ENCODE results near the gene CEBPZ. TPM values are rescaled to one million over a fixed set of nuclear protein-coding genes. Genes with fewer than 3 reads are reported as not detected.

The CEBPZ gene
- total RNA-seq, 4 donors from 2014 or later = 21.0 to 104 (median 32.1) TPM

DNA sequence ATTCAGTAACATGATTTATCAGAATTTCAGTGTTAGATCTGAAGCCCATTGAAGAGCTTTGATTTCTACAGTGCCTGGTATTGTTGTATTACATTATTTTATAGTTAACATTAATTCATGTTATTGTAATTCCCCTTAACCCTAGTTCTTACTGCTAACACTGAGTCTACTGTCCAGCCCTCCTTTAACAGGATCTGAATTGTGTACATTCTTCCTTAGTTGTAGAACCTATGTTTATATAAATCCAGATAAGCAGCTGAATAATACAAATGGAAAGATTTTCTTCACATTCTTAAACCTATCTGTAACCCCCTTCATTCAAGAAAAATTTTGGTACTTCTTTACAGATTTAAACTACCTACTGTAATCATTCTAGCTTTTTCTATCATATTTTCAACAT, 14.8 kb upstream of the CEBPZ start:
- H3K9me3 ChIP-seq = no peaks in the 10 kb centered on the region
- no peak for DNase-seq
- H3K36me3 ChIP-seq = peaks cover 0 to 88% (median 0%) of the 10 kb centered on the region in 3 donors
- no peaks in the 10 kb centered on the region for H3K4me1 ChIP-seq
- no peaks in the 10 kb centered on the region for H3K27me3 ChIP-seq
- no peak overlapping the region for H3K4me3 ChIP-seq
- TF ChIP-seq CTCF (IDR thresholded peaks at IDR 0.05) = no peak
- TF ChIP-seq POLR2A (IDR thresholded peaks at IDR 0.05) = no peak
- H3K27ac ChIP-seq = no peak overlapping the region

GRCh38 chr2:37244755-37245154, 13.4 kb upstream of the CEBPZ start:
- H3K27ac ChIP-seq = no peak overlapping the region
- no peak overlapping the region for H3K4me3 ChIP-seq
- TF ChIP-seq CTCF (IDR thresholded peaks at IDR 0.05) = no peak
- no peak for TF ChIP-seq POLR2A (IDR thresholded peaks at IDR 0.05)
- no peaks in the 10 kb centered on the region for H3K4me1 ChIP-seq
- no peaks in the 10 kb centered on the region for H3K27me3 ChIP-seq
- peaks cover 0 to 85% (median 0%) of the 10 kb centered on the region in 3 donors for H3K36me3 ChIP-seq
- no peaks in the 10 kb centered on the region for H3K9me3 ChIP-seq
- DNase-seq = no peak

DNA sequence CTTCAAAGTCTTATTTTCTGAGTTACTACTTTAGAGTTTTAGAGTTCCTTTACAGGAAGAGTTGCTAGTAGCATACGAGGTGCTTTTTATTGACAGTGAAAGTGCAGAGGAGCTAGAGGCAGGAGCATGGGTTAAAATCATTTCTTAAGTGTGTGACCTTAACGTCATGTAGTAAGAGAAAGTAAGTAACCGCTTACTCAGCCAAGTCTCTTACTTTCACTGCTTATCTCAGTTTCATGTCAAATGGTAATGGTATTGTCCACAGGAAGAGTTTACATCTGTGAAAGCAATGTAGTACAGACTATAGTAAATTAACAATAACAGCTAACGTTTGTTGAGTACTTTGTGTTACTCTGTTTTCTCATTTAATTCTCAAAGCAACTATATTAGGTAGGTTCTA, 12.6 kb upstream of the CEBPZ start:
- Histone ChIP-seq H3K27ac (no peak overlapping the region), H3K36me3 (peaks cover 0 to 84% (median 0%) of the 10 kb centered on the region in 3 donors), H3K4me3 (no peak overlapping the region), H3K9me3 (no peaks in the 10 kb centered on the region), H3K27me3 (no peaks in the 10 kb centered on the region), H3K4me1 (no peaks in the 10 kb centered on the region)
- DNase-seq = no peak
- TF ChIP-seq CTCF (IDR thresholded peaks at IDR 0.05) = no peak
- TF ChIP-seq POLR2A (IDR thresholded peaks at IDR 0.05) = no peak

- no peak for DNase-seq
- Histone ChIP-seq H3K4me1 (no peaks in the 10 kb centered on the region), H3K27ac (no peak overlapping the region), H3K36me3 (peaks cover 0 to 80% (median 0%) of the 10 kb centered on the region in 3 donors), H3K4me3 (no peak overlapping the region), H3K9me3 (no peaks in the 10 kb centered on the region), H3K27me3 (no peaks in the 10 kb centered on the region)
- TF ChIP-seq POLR2A (IDR thresholded peaks at IDR 0.05) (no peak), CTCF (IDR thresholded peaks at IDR 0.05) (no peak)
These were observed 12.0 kb upstream of the CEBPZ start for GRCh38 chr2:37243435-37243834.

- Histone ChIP-seq H3K27me3 (no peaks in the 10 kb centered on the region), H3K4me1 (peaks cover 3 to 27% (median 7%) of the 10 kb centered on the region in 4 donors), H3K9me3 (no peaks in the 10 kb centered on the region), H3K27ac (peak overlapping the region; percentile 80 to 96 (median 88)), H3K36me3 (peaks cover 0 to 31% (median 0%) of the 10 kb centered on the region in 3 donors), H3K4me3 (peak overlapping the region; percentile 72 to 87 (median 80))
- peak in 2 of 3 donors; percentile 50 to 52 for DNase-seq
- TF ChIP-seq POLR2A (IDR thresholded peaks at IDR 0.05) (no peak), CTCF (IDR thresholded peaks at IDR 0.05) (no peak)
These were observed 936 bp upstream of the CEBPZ start for GRCh38 chr2:37232131-37232933.
